Kidney (tissue), 14 donors: ENCODE measurements around the gene LIPJ. TPM values are rescaled to one million over a fixed set of nuclear protein-coding genes. Genes with fewer than 3 reads are reported as not detected.

Experiments
- DNase-seq, 5 donors: peaks; one replicate each; pipeline ENCODE4 v3.0.0-alpha.2; 2013 to 2020
- FAIRE-seq: peaks from 2 replicates; lab custom pipeline; 2012; peaks lifted over from hg19 to GRCh38; lab: Jason Lieb, UNC
- H3K27ac ChIP-seq, 2 donors: one replicate each; pipeline ENCODE4 v1.7.0; 2013; ENCODE audit warnings: low read depth in 2 of 2, low read length in 2 of 2, inconsistent platforms in 1 of 2
- H3K27me3 ChIP-seq: one replicate; pipeline ENCODE4 v1.7.1; 2013; ENCODE audit warnings: low read length, inconsistent platforms; ENCODE audit not compliant: control insufficient read depth, insufficient read depth
- H3K36me3 ChIP-seq, 3 donors: one replicate each; pipeline versions ENCODE4 v1.7.0 to v1.7.1; 2013; ENCODE audit warnings: low read length in 3 of 3, control low read depth in 1 of 3, inconsistent platforms in 1 of 3; ENCODE audit not compliant: insufficient read depth in 3 of 3, control insufficient read depth in 2 of 3
- H3K4me1 ChIP-seq, 3 donors: one replicate each; pipeline versions ENCODE4 v1.7.0 to v1.7.1; 2013; ENCODE audit warnings: low read length in 3 of 3, inconsistent platforms in 1 of 3, low read depth in 1 of 3; ENCODE audit not compliant: control insufficient read depth in 2 of 3, insufficient read depth in 2 of 3
- H3K4me3 ChIP-seq, 3 donors: one replicate each; pipeline versions ENCODE4 v1.7.0 to v1.8.1; 2013; ENCODE audit warnings: low read length in 3 of 3, control low read depth in 1 of 3, inconsistent platforms in 1 of 3
- H3K9ac ChIP-seq, 3 donors: one replicate each; pipeline versions ENCODE4 v1.7.0 to v1.7.1; 2013; ENCODE audit warnings: low read length in 3 of 3, control low read depth in 1 of 3, inconsistent platforms in 1 of 3
- H3K9me3 ChIP-seq, 3 donors: one replicate each; pipeline versions ENCODE4 v1.7.0 to v1.7.1; 2013; ENCODE audit warnings: low read length in 3 of 3, control low read depth in 1 of 3, inconsistent platforms in 1 of 3; ENCODE audit not compliant: control insufficient read depth in 2 of 3, insufficient read depth in 1 of 3
- intact Hi-C: fragments of 100-400 bp; cut with DNase I; formaldehyde crosslinking; loops from one replicate; pipeline ENCODE4 v1.11.1; 2022
- polyA plus RNA-seq: library from polyadenylated mRNA; stranded (reverse); fragments of 350-450 nt; fragmentation: Illumina TruSeq; extraction: RNeasy Lipid Tissue Mini Kit (QIAGEN cat#74804); gene quantifications from one replicate; pipeline ENCODE4 v1.2.3, GENCODE V29; 2014; ENCODE audit warnings: low read depth, low replicate concordance; ENCODE audit not compliant: insufficient read depth
- total RNA-seq: library from RNA; stranded (reverse); fragmentation: NEBNext Ultra II Directional; extraction: Animal tissue kit (Norgen Biotek cat#: 25700); gene quantifications from one replicate; pipeline ENCODE4 v1.2.1, GENCODE V29; 2021
- TF ChIP-seq, protein P1 (sequence below): IDR thresholded peaks from 3 replicates; pipeline ENCODE4 v1.5.1; 2012; ENCODE audit warnings: mild to moderate bottlenecking, moderate library complexity, borderline replicate concordance; ENCODE audit not compliant: insufficient read depth; ENCODE audit errors: extremely low read depth
- donor health status: control.
- donor health status: control.
- donor health status: control.
- donor health status: control.
- donor health status: control.
- donor health status: DM: yes; HTN: yes; CAD: no.
- donor health status: Normal renal cell carcinoma (clear cell type).

Gene LIPJ
- total and polyA plus RNA-seq, 2 donors from 2014 or later: not detected

DNA sequence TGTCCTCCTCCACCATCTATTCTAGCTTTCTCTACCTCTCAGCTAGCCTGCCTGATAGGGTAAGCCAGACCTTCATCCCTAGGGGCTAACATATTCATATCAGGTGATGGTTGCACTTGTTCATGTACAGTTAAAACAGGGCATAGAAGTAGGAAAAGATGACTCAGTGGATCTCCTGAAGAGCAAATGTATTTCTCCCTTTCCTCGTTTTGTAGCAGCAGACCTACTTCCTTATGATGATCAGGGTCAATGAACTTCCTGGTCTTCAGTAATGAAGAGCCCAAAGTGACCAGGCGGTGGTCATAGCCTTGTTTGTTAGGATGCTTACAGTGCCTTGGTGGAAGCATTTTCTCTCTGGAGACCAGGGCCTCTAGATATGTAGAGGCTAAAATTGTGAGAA, 6.3 kb downstream of the LIPJ start:
- H3K27me3 ChIP-seq: no peaks in the 10 kb centered on the region
- H3K9me3 ChIP-seq: no peaks in the 10 kb centered on the region
- FAIRE-seq: no peak
- intact Hi-C loops: no loop called here
- H3K4me1 ChIP-seq: no peaks in the 10 kb centered on the region
- H3K4me3 ChIP-seq: no peak overlapping the region
- TF ChIP-seq, protein P1, sequence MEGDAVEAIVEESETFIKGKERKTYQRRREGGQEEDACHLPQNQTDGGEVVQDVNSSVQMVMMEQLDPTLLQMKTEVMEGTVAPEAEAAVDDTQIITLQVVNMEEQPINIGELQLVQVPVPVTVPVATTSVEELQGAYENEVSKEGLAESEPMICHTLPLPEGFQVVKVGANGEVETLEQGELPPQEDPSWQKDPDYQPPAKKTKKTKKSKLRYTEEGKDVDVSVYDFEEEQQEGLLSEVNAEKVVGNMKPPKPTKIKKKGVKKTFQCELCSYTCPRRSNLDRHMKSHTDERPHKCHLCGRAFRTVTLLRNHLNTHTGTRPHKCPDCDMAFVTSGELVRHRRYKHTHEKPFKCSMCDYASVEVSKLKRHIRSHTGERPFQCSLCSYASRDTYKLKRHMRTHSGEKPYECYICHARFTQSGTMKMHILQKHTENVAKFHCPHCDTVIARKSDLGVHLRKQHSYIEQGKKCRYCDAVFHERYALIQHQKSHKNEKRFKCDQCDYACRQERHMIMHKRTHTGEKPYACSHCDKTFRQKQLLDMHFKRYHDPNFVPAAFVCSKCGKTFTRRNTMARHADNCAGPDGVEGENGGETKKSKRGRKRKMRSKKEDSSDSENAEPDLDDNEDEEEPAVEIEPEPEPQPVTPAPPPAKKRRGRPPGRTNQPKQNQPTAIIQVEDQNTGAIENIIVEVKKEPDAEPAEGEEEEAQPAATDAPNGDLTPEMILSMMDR: no peak
- DNase-seq: no peak
- no peak overlapping the region for H3K27ac ChIP-seq
- no peaks in the 10 kb centered on the region for H3K36me3 ChIP-seq
- H3K9ac ChIP-seq: no peak overlapping the region

DNA sequence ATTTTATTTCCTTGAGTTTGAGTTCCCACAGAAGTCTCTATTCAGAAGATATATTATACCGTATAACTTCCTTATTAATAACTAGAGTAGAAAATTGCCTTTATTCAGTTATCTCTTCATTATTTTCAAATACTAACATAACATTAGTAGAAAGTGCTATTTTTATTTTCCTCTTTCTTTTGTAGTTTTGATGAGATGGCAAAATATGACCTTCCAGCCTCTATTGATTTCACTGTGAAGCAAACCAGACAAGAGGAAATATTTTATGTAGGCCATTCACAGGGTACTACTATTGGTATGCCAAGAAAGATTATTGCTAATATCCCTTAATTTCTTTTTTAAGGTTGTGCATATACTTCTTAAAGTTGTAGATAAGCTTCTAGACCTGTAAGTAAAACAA, 7.9 kb downstream of the LIPJ start:
- Histone ChIP-seq H3K4me3 (no peak overlapping the region), H3K27ac (no peak overlapping the region), H3K4me1 (no peaks in the 10 kb centered on the region), H3K27me3 (no peaks in the 10 kb centered on the region), H3K9me3 (no peaks in the 10 kb centered on the region), H3K36me3 (no peaks in the 10 kb centered on the region), H3K9ac (no peak overlapping the region)
- no peak for FAIRE-seq
- intact Hi-C loops: no loop called here
- DNase-seq: no peak
- TF ChIP-seq, protein P1: no peak

DNA sequence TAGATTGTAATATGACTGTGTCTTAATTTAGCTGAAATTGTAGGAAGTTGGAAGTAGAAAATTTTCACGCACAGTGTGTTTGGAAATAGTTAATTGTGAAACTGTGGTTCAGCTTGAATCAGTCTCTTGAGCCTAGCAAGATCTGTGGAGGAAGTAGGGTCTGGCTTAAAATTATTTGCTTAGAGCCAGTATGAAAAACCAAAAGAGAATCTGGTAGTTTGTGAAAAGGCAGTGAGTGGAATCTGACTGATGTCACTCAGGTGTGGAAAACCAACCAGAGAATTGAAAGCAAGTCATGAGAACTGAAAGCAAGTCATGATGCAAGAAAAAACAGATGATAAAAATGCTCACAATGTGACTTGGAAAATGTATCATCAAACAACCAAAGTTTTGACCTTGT, 11.5 kb downstream of the LIPJ start:
- Histone ChIP-seq H3K27me3 (no peaks in the 10 kb centered on the region), H3K9ac (no peak overlapping the region), H3K4me3 (no peak overlapping the region), H3K27ac (no peak overlapping the region), H3K36me3 (no peaks in the 10 kb centered on the region), H3K4me1 (no peaks in the 10 kb centered on the region), H3K9me3 (no peaks in the 10 kb centered on the region)
- intact Hi-C loops: no loop called here
- DNase-seq (no peak), FAIRE-seq (no peak)
- TF ChIP-seq, protein P1: no peak

DNA sequence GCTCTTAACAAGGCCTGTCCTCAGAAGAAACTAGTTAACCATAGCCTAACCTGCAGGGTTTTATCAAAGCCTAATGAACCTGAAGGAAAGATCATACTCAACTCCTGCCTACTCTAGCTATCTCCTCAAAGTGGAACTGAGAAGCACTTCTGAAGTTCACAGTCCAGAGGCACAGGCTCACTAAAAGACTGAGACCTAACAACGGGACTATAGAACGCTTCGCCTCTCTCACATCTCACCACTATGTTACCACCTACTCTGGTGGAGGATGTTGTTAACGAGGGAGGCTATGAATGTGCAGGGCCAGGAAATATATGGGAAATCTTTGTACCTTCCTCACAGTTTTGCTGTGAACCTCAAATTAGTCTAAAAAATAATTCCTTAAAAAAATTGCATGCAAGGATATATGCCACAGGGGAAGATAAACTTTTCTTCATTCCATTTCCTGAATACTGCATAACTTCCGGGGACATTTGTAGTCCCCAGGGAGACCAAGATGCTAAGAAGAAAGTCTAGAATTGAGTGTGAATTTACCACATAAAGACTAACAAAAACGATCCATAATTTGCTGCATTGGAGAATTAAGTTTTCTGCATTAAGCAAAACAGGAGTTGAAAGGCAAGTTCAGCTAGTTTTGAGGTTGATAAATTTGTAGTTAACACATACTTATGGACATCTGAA, 21.6 kb downstream of the LIPJ start:
- no peaks in the 10 kb centered on the region for H3K4me1 ChIP-seq
- no peak overlapping the region for H3K4me3 ChIP-seq
- no peaks in the 10 kb centered on the region for H3K9me3 ChIP-seq
- intact Hi-C loops: no loop called here
- no peaks in the 10 kb centered on the region for H3K27me3 ChIP-seq
- DNase-seq (no peak), FAIRE-seq (no peak)
- H3K27ac ChIP-seq: no peak overlapping the region
- H3K9ac ChIP-seq: no peak overlapping the region
- no peaks in the 10 kb centered on the region for H3K36me3 ChIP-seq
- TF ChIP-seq, protein P1: no peak
